Kidney epithelial cell (primary cell): Measurements from ENCODE around the gene SYNDIG1. TPM values are rescaled to one million over a fixed set of nuclear protein-coding genes. Genes with fewer than 3 reads are reported as not detected.

ENCODE experiments used
- DNase-seq: peaks from one replicate; pipeline ENCODE4 v3.0.0-alpha.2; 2010; ENCODE audit warnings: low read depth
- H3K27me3 ChIP-seq: 2 replicates; pipeline ENCODE4 v1.6.0; 2011; ENCODE audit warnings: low read length; ENCODE audit not compliant: control insufficient read depth, insufficient read depth
- H3K36me3 ChIP-seq: 2 replicates; pipeline ENCODE4 v1.5.1; 2011; ENCODE audit warnings: low read length; ENCODE audit not compliant: control insufficient read depth, insufficient read depth
- H3K4me3 ChIP-seq: 2 replicates; pipeline ENCODE4 v1.5.1; 2011; ENCODE audit warnings: low read depth, mild to moderate bottlenecking, control low read depth, low read length
- total RNA-seq: library from RNA; depleted of rRNA; stranded (reverse); fragments of >200 nt; gene quantifications from 2 replicates; pipeline ENCODE4 v1.2.3, GENCODE V29; 2015
- TF ChIP-seq, protein P1 (sequence below): IDR thresholded peaks from 2 replicates; pipeline ENCODE4 v1.5.1; 2011; ENCODE audit warnings: mild to moderate bottlenecking, moderate library complexity, low read length, control low read depth, inconsistent platforms; ENCODE audit not compliant: insufficient read depth, poor library complexity, severe bottlenecking

The SYNDIG1 gene
- total RNA-seq, 1 donor from 2014 or later: 0.67 TPM

DNA sequence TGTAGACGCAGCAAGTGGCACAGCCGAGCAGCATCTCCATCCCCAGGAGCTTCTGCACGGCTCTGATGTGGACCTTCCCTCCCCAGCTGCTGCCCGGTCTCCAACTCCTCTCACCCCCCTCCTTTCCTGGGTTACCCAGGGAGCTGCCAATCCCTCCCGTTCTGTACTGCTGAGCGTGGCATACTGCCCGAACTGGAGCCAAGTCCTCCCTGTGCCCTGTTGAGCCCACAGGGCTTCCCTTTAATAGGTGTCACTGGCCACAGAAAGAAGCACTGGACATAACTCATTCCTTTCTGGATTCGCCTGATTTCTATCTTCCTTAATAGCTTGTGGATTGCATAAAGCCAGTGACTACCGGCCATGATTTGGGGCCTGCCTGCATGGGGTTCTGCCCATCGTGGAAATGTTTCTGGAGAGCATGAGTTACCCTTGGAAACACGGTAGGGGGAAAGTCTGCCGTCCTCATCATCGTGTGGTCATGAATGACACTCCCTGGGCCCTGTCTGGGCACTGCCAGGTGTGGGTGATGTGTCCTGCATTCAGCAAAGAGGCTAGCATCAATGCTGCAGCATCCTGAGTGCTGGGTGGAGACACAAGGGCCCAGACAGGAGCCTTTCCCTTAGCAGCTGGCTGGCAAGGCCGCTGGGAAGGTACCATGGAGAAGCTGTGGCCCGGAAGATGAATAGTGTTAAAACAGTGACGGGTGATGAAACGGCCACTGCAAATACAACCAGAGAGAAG is 189.7 kb downstream of the SYNDIG1 start:
- no peak for DNase-seq
- no peak overlapping the region for H3K4me3 ChIP-seq
- no peaks in the 10 kb centered on the region for H3K36me3 ChIP-seq
- H3K27me3 ChIP-seq: peaks cover 2% of the 10 kb centered on the region
- TF ChIP-seq, protein P1, sequence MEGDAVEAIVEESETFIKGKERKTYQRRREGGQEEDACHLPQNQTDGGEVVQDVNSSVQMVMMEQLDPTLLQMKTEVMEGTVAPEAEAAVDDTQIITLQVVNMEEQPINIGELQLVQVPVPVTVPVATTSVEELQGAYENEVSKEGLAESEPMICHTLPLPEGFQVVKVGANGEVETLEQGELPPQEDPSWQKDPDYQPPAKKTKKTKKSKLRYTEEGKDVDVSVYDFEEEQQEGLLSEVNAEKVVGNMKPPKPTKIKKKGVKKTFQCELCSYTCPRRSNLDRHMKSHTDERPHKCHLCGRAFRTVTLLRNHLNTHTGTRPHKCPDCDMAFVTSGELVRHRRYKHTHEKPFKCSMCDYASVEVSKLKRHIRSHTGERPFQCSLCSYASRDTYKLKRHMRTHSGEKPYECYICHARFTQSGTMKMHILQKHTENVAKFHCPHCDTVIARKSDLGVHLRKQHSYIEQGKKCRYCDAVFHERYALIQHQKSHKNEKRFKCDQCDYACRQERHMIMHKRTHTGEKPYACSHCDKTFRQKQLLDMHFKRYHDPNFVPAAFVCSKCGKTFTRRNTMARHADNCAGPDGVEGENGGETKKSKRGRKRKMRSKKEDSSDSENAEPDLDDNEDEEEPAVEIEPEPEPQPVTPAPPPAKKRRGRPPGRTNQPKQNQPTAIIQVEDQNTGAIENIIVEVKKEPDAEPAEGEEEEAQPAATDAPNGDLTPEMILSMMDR: no peak

- Histone ChIP-seq H3K36me3 (no peaks in the 10 kb centered on the region), H3K27me3 (peaks cover 2% of the 10 kb centered on the region), H3K4me3 (no peak overlapping the region)
- DNase-seq: no peak
- TF ChIP-seq, protein P1: no peak
Observed at GRCh38 chr20:24659835-24660234, 190.4 kb downstream of the SYNDIG1 start.

DNA sequence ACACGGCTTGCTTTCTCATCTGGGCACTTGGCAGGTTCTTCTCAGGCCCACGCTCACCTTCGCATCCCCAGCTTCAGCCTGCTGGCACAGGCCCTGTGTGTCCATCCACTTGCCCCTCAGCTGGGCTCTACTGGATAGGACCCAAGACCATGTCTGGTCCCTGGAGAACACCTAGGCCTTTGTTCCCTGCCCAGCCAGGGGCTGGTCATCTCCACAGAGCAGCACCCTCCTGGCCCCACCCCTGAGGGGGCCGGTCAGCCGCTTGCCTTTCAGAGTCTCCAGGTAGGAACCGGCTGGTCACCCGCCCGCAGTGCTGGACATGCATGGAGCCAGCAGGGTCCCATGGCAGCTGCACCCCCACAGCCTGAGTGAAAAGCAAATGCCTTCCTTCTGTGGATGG is 191.2 kb downstream of the SYNDIG1 start:
- H3K36me3 ChIP-seq: no peaks in the 10 kb centered on the region
- DNase-seq: no peak
- no peak overlapping the region for H3K4me3 ChIP-seq
- TF ChIP-seq, protein P1: no peak
- peaks cover 2% of the 10 kb centered on the region for H3K27me3 ChIP-seq

DNA sequence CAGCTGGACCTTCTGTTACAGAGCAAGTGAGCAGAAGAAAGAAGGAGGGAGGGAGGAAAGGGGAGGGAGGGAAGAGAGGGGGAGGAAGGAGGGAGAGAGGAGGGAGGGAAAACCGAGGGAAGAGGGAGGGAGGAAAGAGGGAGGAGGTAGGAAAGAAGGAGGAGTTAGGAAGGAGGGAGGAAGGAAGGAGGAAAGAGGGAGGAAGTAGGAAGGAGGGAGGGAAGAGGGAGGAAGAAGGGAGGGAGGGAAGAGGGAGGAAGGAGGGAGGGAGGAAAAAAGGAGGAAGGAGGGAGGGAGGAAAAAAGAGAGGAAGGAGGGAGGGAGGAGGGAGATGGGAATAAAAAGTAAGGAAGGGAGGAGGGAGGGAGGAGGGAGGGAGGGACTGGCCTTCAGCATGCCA is 191.8 kb downstream of the SYNDIG1 start:
- H3K27me3 ChIP-seq: peaks cover 2% of the 10 kb centered on the region
- H3K36me3 ChIP-seq: no peaks in the 10 kb centered on the region
- DNase-seq: no peak
- H3K4me3 ChIP-seq: no peak overlapping the region
- TF ChIP-seq, protein P1: no peak

DNA sequence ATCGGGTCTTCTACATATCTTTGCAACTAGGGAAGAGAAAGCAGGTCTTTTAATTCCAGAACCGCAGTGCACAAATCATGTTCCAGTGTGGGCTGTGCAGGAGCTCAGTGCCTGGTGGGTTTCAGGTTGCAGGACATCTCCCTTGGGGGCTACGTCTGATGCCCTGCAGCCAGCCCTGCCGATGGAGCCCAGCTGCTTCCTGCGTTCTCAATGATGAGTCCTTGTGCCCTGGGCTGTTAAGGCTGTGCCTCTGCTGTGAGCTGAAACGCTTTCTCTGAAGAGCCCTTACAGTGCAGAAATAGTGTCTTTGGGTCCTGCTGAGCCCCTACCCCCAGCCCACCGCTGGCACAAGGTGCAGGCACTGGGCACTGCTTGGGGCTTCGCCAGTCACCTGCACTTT is 192.9 kb downstream of the SYNDIG1 start:
- TF ChIP-seq, protein P1: no peak
- Histone ChIP-seq H3K4me3 (no peak overlapping the region), H3K27me3 (peaks cover 2% of the 10 kb centered on the region), H3K36me3 (no peaks in the 10 kb centered on the region)
- no peak for DNase-seq
